GOT3 (cell line): ENCODE results near the gene ARL5B.

Experiments
- DNase-seq: peaks from one replicate; lab custom pipeline; 2025; ENCODE audit warnings: mixed read lengths; lab: John Stamatoyannopoulos, UW

ARL5B gene

GRCh38 chr10:18703521-18703920 is 44.3 kb downstream of the ARL5B start:
- no peak for DNase-seq

DNA sequence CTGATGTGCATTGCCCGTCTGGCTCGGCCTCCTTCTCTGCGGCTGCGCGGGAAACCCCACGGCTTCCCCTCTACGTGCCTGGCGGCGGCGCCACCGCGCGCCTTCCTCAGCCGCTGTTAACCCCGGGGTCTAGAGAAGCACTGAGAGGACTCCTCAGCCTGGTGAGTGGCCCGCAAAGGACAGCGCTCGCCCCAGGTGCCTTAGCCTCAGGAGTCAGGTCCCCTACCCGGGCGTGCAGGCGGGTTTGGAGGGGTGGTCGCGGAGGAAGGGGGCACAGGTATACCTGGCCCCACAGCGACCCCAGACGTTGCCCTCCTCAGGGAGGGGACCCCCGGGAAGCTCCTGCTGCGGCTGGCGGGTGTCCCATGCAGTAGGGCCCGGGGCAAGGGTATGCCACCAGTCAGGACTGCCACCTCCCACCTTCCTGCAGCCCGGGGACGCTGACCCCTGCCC is 51.0 kb downstream of the ARL5B start:
- DNase-seq = no peak

DNA sequence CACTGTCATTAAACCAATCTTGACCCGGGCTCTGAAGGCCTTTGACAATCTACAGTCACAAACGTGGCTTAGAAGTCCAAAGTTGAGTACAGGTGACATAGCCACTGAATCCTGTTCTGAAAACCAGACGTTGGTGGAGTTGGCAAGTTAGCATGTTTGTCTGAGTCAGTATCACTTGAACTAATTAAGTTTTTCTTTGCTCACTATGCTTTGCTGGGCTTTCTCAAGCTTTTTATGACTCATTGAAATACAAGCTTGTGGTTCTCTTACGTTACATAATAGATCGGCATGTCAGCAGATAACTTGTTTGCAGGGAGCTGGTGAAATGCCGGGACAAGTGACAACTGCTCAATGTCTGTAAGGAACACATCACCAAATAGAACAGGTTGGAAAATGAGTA is 53.8 kb downstream of the ARL5B start:
- DNase-seq = no peak

GRCh38 chr10:18718991-18719390 is 59.8 kb downstream of the ARL5B start:
- DNase-seq = no peak

- no peak for DNase-seq
Measured at GRCh38 chr10:18719811-18720210, 60.6 kb downstream of the ARL5B start.

DNA sequence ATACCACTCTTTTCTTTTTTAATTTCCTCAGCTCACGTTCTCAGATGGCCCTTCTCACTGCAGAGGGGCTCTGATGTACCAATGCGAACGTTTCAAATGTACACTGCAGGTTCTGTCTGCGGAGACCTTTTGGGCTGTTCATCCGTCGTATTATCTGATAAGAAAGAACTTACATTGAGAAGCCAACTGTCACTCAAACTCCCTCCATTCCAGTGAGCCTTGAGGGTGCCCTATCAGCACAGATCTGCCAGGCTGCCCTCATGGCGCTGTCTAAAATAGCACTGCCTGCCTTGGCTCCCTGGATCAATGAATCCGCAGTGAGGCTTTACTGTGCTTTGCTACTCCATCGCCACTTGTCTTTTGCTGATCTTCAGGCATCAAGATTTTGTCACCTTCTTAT is 61.8 kb downstream of the ARL5B start:
- DNase-seq = no peak

DNA sequence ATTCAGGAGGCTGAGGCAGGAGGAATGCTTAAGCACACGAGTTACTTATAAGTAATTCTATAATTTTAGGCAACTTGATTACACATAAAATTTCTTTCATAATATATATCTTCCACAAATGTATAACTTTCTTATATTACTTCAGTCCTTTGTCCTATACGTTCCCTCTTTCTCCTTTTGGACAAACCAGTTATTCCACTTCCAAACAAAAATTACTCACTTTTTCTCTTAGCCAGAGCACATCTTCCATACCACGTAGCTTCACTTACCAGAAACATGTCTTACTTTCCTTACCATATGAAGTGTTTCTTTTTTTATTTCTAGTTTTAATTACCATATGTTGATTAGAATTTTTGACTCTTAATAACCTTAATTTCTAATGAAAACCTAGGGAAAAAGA is 64.6 kb downstream of the ARL5B start:
- no peak for DNase-seq
